Heart left ventricle (tissue), 16 donors: ENCODE data around the gene PER2. TPM values are rescaled to one million over a fixed set of nuclear protein-coding genes. Genes with fewer than 3 reads are reported as not detected.

Experiments used
- ATAC-seq, 4 donors: fragments of 200-7000 bp; cut with Tn5 transposase; one replicate each; pipeline ENCODE4 v1.9.1; 2020 to 2022; ENCODE audit warnings: moderate library complexity in 4 of 4, mild to moderate bottlenecking in 3 of 4, moderate number of reproducible peaks in 1 of 4
- DNase-seq, 5 donors: peaks; one replicate each; pipeline ENCODE4 v3.0.0-alpha.2; 2020
- H3K27ac ChIP-seq, 12 donors: fragments of 200-600 bp; sonication (generic) in 4 of 12; one replicate each; pipeline versions ENCODE4 v1.5.0 to v1.8.0; 2016 to 2022; ENCODE audit warnings: mild to moderate bottlenecking in 2 of 12
- H3K27me3 ChIP-seq, 9 donors: fragments of 200-600 bp; sonication (generic) in 2 of 9; one replicate each; pipeline versions ENCODE4 v1.5.1 to v1.8.0; 2016 to 2022; ENCODE audit warnings: mild to moderate bottlenecking in 3 of 9
- H3K36me3 ChIP-seq, 9 donors: fragments of 200-600 bp; sonication (generic) in 2 of 9; one replicate each; pipeline versions ENCODE4 v1.5.0 to v1.8.0; 2018 to 2022; ENCODE audit warnings: mild to moderate bottlenecking in 2 of 9
- H3K4me1 ChIP-seq, 12 donors: fragments of 200-600 bp; sonication (generic) in 4 of 12; one replicate each; pipeline versions ENCODE4 v1.5.0 to v1.8.0; 2016 to 2022; ENCODE audit warnings: mild to moderate bottlenecking in 3 of 12
- H3K4me3 ChIP-seq, 12 donors: fragments of 200-600 bp; sonication (generic) in 4 of 12; one replicate each; pipeline versions ENCODE4 v1.5.0 to v1.8.0; 2017 to 2022; ENCODE audit warnings: mild to moderate bottlenecking in 9 of 12, moderate library complexity in 4 of 12
- H3K9me3 ChIP-seq, 12 donors: fragments of 200-600 bp; sonication (generic) in 4 of 12; one replicate each; pipeline versions ENCODE4 v1.5.0 to v1.8.0; 2016 to 2022; ENCODE audit warnings: mild to moderate bottlenecking in 1 of 12
- POLR2A ChIP-seq, 2 donors: fragments of 450-650 bp; IDR thresholded peaks; one replicate each; pipeline ENCODE4 v1.6.1; 2017; ENCODE audit warnings: antibody characterized with exemption in 2 of 2, mild to moderate bottlenecking in 2 of 2, moderate library complexity in 2 of 2
- WGBS, 4 donors: extraction: QIAGEN DNeasy Blood & Tissue Kit in 2 of 4; methylation state at CpG; one replicate each; pipeline versions ENCODE4 v1.1.5 to v1.1.7; 2013 to 2018; 5-methylcytosine and 5-hydroxymethylcytosine counted together
- intact Hi-C, 10 donors: fragments of 100-400 bp; cut with DNase I; formaldehyde crosslinking; loops; one replicate each; pipeline versions ENCODE4 v1.11.1 to v1.14.2; 2022
- long read RNA-seq, 3 donors: library from polyadenylated mRNA; unstranded; transcript quantifications; one replicate each; pipeline ENCODE4 v2.0.0, GENCODE V29; 2020 to 2021
- polyA plus RNA-seq, 2 donors: library from polyadenylated mRNA; stranded (reverse); fragments of 200-250 nt; gene quantifications; one replicate each; pipeline ENCODE4 v1.2.3, GENCODE V29; 2013
- total RNA-seq, 9 donors: library from RNA; depleted of rRNA in 2 of 9; stranded (reverse); fragments of >200 nt in 2 of 9; fragmentation: NEBNext Ultra II Directional in 3 of 9; extraction: Animal tissue kit (Norgen Biotek cat#: 25700) in 3 of 9; gene quantifications; one replicate each; pipeline versions ENCODE4 v1.1.0 to v1.2.4, GENCODE V29; 2016 to 2023
- TF ChIP-seq, protein P1 (sequence below), 12 donors: fragments of 200-600 bp; sonication (generic) in 4 of 12; IDR thresholded peaks; one replicate each; pipeline versions ENCODE4 v1.5.0 to v1.8.0; 2018 to 2022; ENCODE audit warnings: antibody characterized with exemption in 12 of 12, mild to moderate bottlenecking in 5 of 12
- donor health status: ischemic (EF 13 %, LVEDD 7.1; RV severe dilation, severe dysfunction).
- donor health status: healthy with polysubstance abuse.
- donor health status: DM: no; HTN: yes; CAD: no.
- donor health status: DM: no; HTN: no; CAD: no.
- donor health status: ischemic (EF 25% LVEDD 6.9; RV normal size, moderate dysfunction).
- donor health status: ischemic (EF 25% LVEDD 5.7; RV mildly dilated, moderate dysfunction).
- donor health status: healthy.
- donor health status: DM: yes; HTN: yes; CAD: no.
- donor health status: ischemic (EF 35%, LVEDD 5.7; RV mildly dilated, moderate dysfunction).
- donor health status: nonischemic (EF 11% LVEDD 7.7; RV severe dilation, severe dysfunction).
- donor health status: DM: yes; HTN: yes; CAD: no.
- donor health status: PGD.
- donor health status: ischemic (EF 29% LVEDD 5.4; RV normal size, mild dysfunction).
- donor health status: nonischemic (EF 23%, LVEDD 6.1; RV moderate dilation, normal function).

The PER2 gene, protein sequence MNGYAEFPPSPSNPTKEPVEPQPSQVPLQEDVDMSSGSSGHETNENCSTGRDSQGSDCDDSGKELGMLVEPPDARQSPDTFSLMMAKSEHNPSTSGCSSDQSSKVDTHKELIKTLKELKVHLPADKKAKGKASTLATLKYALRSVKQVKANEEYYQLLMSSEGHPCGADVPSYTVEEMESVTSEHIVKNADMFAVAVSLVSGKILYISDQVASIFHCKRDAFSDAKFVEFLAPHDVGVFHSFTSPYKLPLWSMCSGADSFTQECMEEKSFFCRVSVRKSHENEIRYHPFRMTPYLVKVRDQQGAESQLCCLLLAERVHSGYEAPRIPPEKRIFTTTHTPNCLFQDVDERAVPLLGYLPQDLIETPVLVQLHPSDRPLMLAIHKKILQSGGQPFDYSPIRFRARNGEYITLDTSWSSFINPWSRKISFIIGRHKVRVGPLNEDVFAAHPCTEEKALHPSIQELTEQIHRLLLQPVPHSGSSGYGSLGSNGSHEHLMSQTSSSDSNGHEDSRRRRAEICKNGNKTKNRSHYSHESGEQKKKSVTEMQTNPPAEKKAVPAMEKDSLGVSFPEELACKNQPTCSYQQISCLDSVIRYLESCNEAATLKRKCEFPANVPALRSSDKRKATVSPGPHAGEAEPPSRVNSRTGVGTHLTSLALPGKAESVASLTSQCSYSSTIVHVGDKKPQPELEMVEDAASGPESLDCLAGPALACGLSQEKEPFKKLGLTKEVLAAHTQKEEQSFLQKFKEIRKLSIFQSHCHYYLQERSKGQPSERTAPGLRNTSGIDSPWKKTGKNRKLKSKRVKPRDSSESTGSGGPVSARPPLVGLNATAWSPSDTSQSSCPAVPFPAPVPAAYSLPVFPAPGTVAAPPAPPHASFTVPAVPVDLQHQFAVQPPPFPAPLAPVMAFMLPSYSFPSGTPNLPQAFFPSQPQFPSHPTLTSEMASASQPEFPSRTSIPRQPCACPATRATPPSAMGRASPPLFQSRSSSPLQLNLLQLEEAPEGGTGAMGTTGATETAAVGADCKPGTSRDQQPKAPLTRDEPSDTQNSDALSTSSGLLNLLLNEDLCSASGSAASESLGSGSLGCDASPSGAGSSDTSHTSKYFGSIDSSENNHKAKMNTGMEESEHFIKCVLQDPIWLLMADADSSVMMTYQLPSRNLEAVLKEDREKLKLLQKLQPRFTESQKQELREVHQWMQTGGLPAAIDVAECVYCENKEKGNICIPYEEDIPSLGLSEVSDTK (N-terminal part only)
- total RNA-seq (10 to 100 TPM in 2 of 9 donors, 1 to 10 TPM in 7; 1.6 to 17.1 (median 5.4) TPM), polyA plus RNA-seq (1 to 10 TPM; 2.2 TPM)
- long read RNA-seq, donor 1: 0 reads
- long read RNA-seq, donor 2, partial matches to known transcripts: 0 of 1 reads
- long read RNA-seq, donor 2, other reads (novel, unspliced or antisense): 1 of 1 reads
- long read RNA-seq, donor 3, partial matches to known transcripts: 0 of 1 reads
- long read RNA-seq, donor 3, other reads (novel, unspliced or antisense): 1 of 1 reads

GRCh38 chr2:238287737-238288649, at the start of gene PER2:
PER2 (minus strand) TSS chr2:238288610; CDS start chr2:238277936, 10,674 bp downstream.
- 0 to 3% (median 2%) methylated on average over 8 to 65 of the region's 65 CpGs for WGBS, 4 donors
- peak in 3 of 4 donors; percentile 6 to 35 (median 10) for ATAC-seq

GRCh38 chr2:238337846-238338245, 49.4 kb upstream of the PER2 start:
- H3K27me3 ChIP-seq: no peaks in the 10 kb centered on the region
- no peak for DNase-seq
- H3K4me3 ChIP-seq: no peak overlapping the region
- no peak for ATAC-seq
- intact Hi-C loops: no loop called here
- 77 to 85% (median 84%) methylated on average over 5 of the region's 5 CpGs for WGBS, 4 donors
- peaks cover 0 to 40% (median 27%) of the 10 kb centered on the region in 9 donors for H3K36me3 ChIP-seq
- H3K9me3 ChIP-seq: no peaks in the 10 kb centered on the region
- no peak overlapping the region for H3K27ac ChIP-seq
- H3K4me1 ChIP-seq: peaks cover 0 to 13% (median 0%) of the 10 kb centered on the region in 12 donors
- TF ChIP-seq, protein P1, sequence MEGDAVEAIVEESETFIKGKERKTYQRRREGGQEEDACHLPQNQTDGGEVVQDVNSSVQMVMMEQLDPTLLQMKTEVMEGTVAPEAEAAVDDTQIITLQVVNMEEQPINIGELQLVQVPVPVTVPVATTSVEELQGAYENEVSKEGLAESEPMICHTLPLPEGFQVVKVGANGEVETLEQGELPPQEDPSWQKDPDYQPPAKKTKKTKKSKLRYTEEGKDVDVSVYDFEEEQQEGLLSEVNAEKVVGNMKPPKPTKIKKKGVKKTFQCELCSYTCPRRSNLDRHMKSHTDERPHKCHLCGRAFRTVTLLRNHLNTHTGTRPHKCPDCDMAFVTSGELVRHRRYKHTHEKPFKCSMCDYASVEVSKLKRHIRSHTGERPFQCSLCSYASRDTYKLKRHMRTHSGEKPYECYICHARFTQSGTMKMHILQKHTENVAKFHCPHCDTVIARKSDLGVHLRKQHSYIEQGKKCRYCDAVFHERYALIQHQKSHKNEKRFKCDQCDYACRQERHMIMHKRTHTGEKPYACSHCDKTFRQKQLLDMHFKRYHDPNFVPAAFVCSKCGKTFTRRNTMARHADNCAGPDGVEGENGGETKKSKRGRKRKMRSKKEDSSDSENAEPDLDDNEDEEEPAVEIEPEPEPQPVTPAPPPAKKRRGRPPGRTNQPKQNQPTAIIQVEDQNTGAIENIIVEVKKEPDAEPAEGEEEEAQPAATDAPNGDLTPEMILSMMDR (IDR thresholded peaks at IDR 0.05): no peak

More at GRCh38 chr2:238287737-238288649, at the start of gene PER2:
- intact Hi-C loops: loop anchor here in 2 of 10 donors (2.0 to 10.0 kb wide), 2 partner anchors 33 to 223 kb away; partner anchors contain the start of genes SCLY (in 1 of the 2) and TRAF3IP1 (in 1 of the 2)
- H3K27ac ChIP-seq: peak within 1 kb of the TSS; percentile 18 to 98 (median 88)
- peaks cover 4 to 66% (median 48%) of the 10 kb centered on the region in 12 donors for H3K4me1 ChIP-seq
- no peak for TF ChIP-seq POLR2A (IDR thresholded peaks at IDR 0.05)
- TF ChIP-seq, protein P1 (IDR thresholded peaks at IDR 0.05): peak in 3 of 12 donors; percentile 27 to 39 (median 27)
- H3K9me3 ChIP-seq: no peaks in the 10 kb centered on the region
- H3K36me3 ChIP-seq: no peaks in the 10 kb centered on the region
- DNase-seq: peak; percentile 56 to 77 (median 67)
- peak within 1 kb of the TSS; percentile 28 to 99 (median 86) for H3K4me3 ChIP-seq
- H3K27me3 ChIP-seq: no peaks in the 10 kb centered on the region

DNA sequence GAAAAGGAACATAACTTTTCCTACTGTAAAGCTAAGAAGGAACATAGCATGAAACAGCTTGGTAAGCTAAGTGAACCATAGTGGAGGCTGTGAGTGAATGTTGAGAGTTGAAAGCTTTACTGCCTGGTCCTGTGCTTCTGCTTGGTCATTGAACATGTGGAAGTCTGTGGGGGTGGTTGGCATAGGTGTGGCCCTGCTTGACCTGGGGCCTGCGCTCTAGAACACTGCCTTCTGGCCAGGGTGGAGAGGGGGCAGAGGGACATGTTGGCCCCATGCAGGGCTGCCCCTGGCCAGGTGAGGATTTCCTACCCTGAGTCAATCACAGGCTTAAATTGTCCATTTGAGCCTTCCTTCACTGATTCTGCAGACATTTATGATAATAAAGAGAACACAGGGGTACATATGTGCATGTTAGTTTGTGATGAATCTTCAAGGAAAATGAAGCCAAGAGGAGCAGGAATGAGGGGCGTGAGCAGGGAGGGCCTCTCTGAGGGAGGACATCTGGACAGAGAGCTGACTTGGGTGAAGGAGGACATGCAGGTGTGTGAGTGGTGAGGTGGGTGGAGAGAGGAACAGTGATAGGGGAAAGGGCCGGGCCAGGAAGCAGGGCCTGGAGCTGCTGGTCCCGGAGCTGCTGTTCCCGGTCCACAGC, 48.5 kb upstream of the PER2 start:
- intact Hi-C loops: no loop called here
- H3K27ac ChIP-seq: no peak overlapping the region
- no peak overlapping the region for H3K4me3 ChIP-seq
- ATAC-seq (no peak), DNase-seq (no peak)
- peaks cover 0 to 43% (median 29%) of the 10 kb centered on the region in 9 donors for H3K36me3 ChIP-seq
- TF ChIP-seq, protein P1 (IDR thresholded peaks at IDR 0.05): no peak
- TF ChIP-seq POLR2A (IDR thresholded peaks at IDR 0.05): no peak
- peaks cover 0 to 13% (median 0%) of the 10 kb centered on the region in 12 donors for H3K4me1 ChIP-seq
- no peaks in the 10 kb centered on the region for H3K9me3 ChIP-seq
- WGBS, 4 donors: 93 to 95% (median 94%) methylated on average over 5 of the region's 5 CpGs
- H3K27me3 ChIP-seq: no peaks in the 10 kb centered on the region
